Breast epithelium (tissue), 3 donors: ENCODE measurements around the gene CTH.

Experiments
- POLR2A ChIP-seq: fragments of 450-650 bp; IDR thresholded peaks from one replicate; pipeline ENCODE4 v1.6.1; 2016; ENCODE audit warnings: antibody characterized with exemption, mild to moderate bottlenecking, moderate library complexity
- TF ChIP-seq, protein P1 (sequence below), 3 donors: fragments of 450-650 bp; IDR thresholded peaks; one replicate each; pipeline ENCODE4 v1.5.1; 2016 to 2017; ENCODE audit warnings: antibody characterized with exemption in 3 of 3, mild to moderate bottlenecking in 3 of 3, moderate library complexity in 3 of 3

DNA sequence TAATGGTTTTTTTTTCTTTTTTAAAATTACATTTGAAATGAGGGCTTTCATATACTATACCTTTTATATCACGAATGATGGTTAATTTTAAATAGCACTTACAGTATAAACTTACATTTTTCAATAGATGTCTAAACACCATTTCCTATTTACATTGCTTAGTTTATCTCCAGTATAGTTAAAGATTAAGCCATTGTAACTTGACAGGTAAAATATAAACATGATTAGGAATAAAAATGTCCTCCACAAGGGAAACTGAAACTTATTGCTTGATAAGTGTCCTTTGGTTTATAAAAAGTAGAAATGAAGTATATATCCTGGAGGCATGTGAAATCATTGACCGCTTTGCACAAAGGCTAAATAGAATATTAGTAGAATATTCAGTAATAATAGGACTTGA, 20.2 kb downstream of the CTH start:
- TF ChIP-seq, protein P1, sequence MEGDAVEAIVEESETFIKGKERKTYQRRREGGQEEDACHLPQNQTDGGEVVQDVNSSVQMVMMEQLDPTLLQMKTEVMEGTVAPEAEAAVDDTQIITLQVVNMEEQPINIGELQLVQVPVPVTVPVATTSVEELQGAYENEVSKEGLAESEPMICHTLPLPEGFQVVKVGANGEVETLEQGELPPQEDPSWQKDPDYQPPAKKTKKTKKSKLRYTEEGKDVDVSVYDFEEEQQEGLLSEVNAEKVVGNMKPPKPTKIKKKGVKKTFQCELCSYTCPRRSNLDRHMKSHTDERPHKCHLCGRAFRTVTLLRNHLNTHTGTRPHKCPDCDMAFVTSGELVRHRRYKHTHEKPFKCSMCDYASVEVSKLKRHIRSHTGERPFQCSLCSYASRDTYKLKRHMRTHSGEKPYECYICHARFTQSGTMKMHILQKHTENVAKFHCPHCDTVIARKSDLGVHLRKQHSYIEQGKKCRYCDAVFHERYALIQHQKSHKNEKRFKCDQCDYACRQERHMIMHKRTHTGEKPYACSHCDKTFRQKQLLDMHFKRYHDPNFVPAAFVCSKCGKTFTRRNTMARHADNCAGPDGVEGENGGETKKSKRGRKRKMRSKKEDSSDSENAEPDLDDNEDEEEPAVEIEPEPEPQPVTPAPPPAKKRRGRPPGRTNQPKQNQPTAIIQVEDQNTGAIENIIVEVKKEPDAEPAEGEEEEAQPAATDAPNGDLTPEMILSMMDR (IDR thresholded peaks at IDR 0.05), result no peak
- TF ChIP-seq POLR2A, result no peak
